ENCODE results near the gene CLASP2. TPM values are rescaled to one million over a fixed set of nuclear protein-coding genes. Genes with fewer than 3 reads are reported as not detected.

CLASP2 gene
- total and polyA plus RNA-seq, 2 experiments from 2014 or later, result 12.3 to 30.4 TPM

GRCh38 chr3:33526787-33527186 is 191.3 kb downstream of the CLASP2 start:
- H2AFZ ChIP-seq, result no peak overlapping the region
- H3K4me1 ChIP-seq (ENCODE audit: insufficient read depth), result no peaks in the 10 kb centered on the region
- H3K9me3 ChIP-seq (ENCODE audit: low read depth), result peaks cover 6% of the 10 kb centered on the region
- peaks cover 24% of the 10 kb centered on the region for H3K36me3 ChIP-seq (ENCODE audit: low read depth)
- WGBS, 2 experiments (ENCODE audit: low coverage in 1 of 2, low lambda C conversion rate in 2 of 2, missing lambda C conversion rate in 2 of 2), result 55 to 68% methylated on average over 1 of the region's 1 CpG
- no peaks in the 10 kb centered on the region for H4K20me1 ChIP-seq (ENCODE audit: insufficient read depth)
- 0 out of 2 replicates have a peak, but pooled peaks cover 6% of the 10 kb centered on the region for H3K79me2 ChIP-seq (ENCODE audit: insufficient read depth)
- H3K4me3 ChIP-seq, result no peak overlapping the region
- no peaks in the 10 kb centered on the region for H3F3A ChIP-seq (ENCODE audit: insufficient read depth)
- no peak for TF ChIP-seq EZH2 (IDR thresholded peaks at IDR 0.05; ENCODE audit: insufficient read depth, poor library complexity, severe bottlenecking)
- TF ChIP-seq EZH2phosphoT487 (IDR thresholded peaks at IDR 0.05; ENCODE audit: insufficient read depth, low read depth), result no peak
- no peak overlapping the region for H3K4me2 ChIP-seq (ENCODE audit: unreplicated experiment)
- in situ Hi-C loops (cut with MboI), result no loop called here
- no peaks in the 10 kb centered on the region for H3K9me2 ChIP-seq (ENCODE audit: insufficient read depth)
- H3K27me3 ChIP-seq (replicated peaks; ENCODE audit: insufficient read depth), result no peaks in the 10 kb centered on the region
- DNase-seq, result no peak
- H3K27ac ChIP-seq, result no peak overlapping the region
- no peak overlapping the region for H3K9ac ChIP-seq

- DNase-seq, result no peak
- Histone ChIP-seq H3K4me1 (ENCODE audit: insufficient read depth) (no peaks in the 10 kb centered on the region), H3F3A (ENCODE audit: insufficient read depth) (no peaks in the 10 kb centered on the region), H4K20me1 (ENCODE audit: insufficient read depth) (no peaks in the 10 kb centered on the region), H3K9me3 (ENCODE audit: low read depth) (peaks cover 6% of the 10 kb centered on the region), H3K79me2 (ENCODE audit: insufficient read depth) (0 out of 2 replicates have a peak, but pooled peaks cover 6% of the 10 kb centered on the region), H3K27ac (no peak overlapping the region), H3K4me3 (no peak overlapping the region), H2AFZ (no peak overlapping the region), H3K36me3 (ENCODE audit: low read depth) (peaks cover 12% of the 10 kb centered on the region), H3K27me3 (replicated peaks; ENCODE audit: insufficient read depth) (no peaks in the 10 kb centered on the region), H3K4me2 (ENCODE audit: unreplicated experiment) (no peak overlapping the region), H3K9ac (no peak overlapping the region), H3K9me2 (ENCODE audit: insufficient read depth) (no peaks in the 10 kb centered on the region)
- in situ Hi-C loops (cut with MboI), result no loop called here
- 95 to 97% methylated on average over 2 of the region's 2 CpGs for WGBS, 2 experiments (ENCODE audit: low coverage in 1 of 2, low lambda C conversion rate in 2 of 2, missing lambda C conversion rate in 2 of 2)
- TF ChIP-seq EZH2phosphoT487 (IDR thresholded peaks at IDR 0.05; ENCODE audit: insufficient read depth, low read depth) (no peak), EZH2 (IDR thresholded peaks at IDR 0.05; ENCODE audit: insufficient read depth, poor library complexity, severe bottlenecking) (no peak)
These were observed 192.8 kb downstream of the CLASP2 start for GRCh38 chr3:33525232-33525631.

DNA sequence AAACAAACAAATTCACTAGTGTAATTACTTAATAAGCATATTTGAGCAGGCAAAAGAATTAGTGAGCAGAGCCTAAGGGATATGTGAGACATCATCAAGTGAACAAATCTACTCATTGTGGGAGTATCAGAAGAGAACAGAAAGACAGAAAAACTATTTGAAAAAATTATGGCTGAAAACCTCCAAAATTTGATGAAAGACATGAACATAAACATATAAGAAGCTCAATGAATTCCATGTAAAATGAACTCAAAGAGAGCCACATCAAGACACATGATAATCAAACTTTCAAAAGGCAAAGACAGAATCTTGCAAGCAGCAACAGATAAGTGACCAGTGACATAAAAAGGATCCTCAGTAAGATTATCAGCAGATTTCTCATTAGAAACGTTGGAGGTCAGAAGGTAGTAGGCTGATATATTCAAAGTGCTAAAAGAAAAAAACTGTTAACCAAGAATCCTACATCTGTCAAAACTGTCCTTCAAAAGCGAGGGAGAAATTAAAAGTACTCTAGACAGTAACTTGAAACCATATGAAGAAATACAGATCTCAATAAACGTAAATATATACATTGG is 194.9 kb downstream of the CLASP2 start:
- WGBS, 2 experiments (ENCODE audit: low coverage in 1 of 2, low lambda C conversion rate in 2 of 2, missing lambda C conversion rate in 2 of 2), result 89 to 98% methylated on average over 3 of the region's 3 CpGs
- peaks cover 12% of the 10 kb centered on the region for H3K36me3 ChIP-seq (ENCODE audit: low read depth)
- no peak for DNase-seq

GRCh38 chr3:33521736-33522135 is 196.3 kb downstream of the CLASP2 start:
- Histone ChIP-seq H3K4me3 (no peak overlapping the region), H3K27ac (no peak overlapping the region), H3K79me2 (ENCODE audit: insufficient read depth) (no peaks in the 10 kb centered on the region), H3K9me3 (ENCODE audit: low read depth) (peaks cover 6% of the 10 kb centered on the region), H3K4me1 (ENCODE audit: insufficient read depth) (no peaks in the 10 kb centered on the region), H2AFZ (no peak overlapping the region), H3K27me3 (replicated peaks; ENCODE audit: insufficient read depth) (no peaks in the 10 kb centered on the region), H3K36me3 (ENCODE audit: low read depth) (peaks cover 12% of the 10 kb centered on the region), H3K9ac (no peak overlapping the region), H3K9me2 (ENCODE audit: insufficient read depth) (no peaks in the 10 kb centered on the region), H3K4me2 (ENCODE audit: unreplicated experiment) (no peak overlapping the region), H4K20me1 (ENCODE audit: insufficient read depth) (no peaks in the 10 kb centered on the region), H3F3A (ENCODE audit: insufficient read depth) (no peaks in the 10 kb centered on the region)
- in situ Hi-C loops (cut with MboI), result no loop called here
- DNase-seq, result no peak
- 60 to 78% methylated on average over 1 of the region's 1 CpG for WGBS, 2 experiments (ENCODE audit: low coverage in 1 of 2, low lambda C conversion rate in 2 of 2, missing lambda C conversion rate in 2 of 2)
- TF ChIP-seq EZH2 (IDR thresholded peaks at IDR 0.05; ENCODE audit: insufficient read depth, poor library complexity, severe bottlenecking), result no peak
- no peak for TF ChIP-seq EZH2phosphoT487 (IDR thresholded peaks at IDR 0.05; ENCODE audit: insufficient read depth, low read depth)

More for the DNA sequence above, 194.9 kb downstream of the CLASP2 start:
- Histone ChIP-seq H3K27me3 (replicated peaks; ENCODE audit: insufficient read depth) (no peaks in the 10 kb centered on the region), H3K79me2 (ENCODE audit: insufficient read depth) (no peaks in the 10 kb centered on the region), H2AFZ (no peak overlapping the region), H3F3A (ENCODE audit: insufficient read depth) (no peaks in the 10 kb centered on the region), H3K9ac (no peak overlapping the region), H3K4me1 (ENCODE audit: insufficient read depth) (no peaks in the 10 kb centered on the region), H3K9me3 (ENCODE audit: low read depth) (peaks cover 6% of the 10 kb centered on the region), H3K9me2 (ENCODE audit: insufficient read depth) (no peaks in the 10 kb centered on the region), H3K4me2 (ENCODE audit: unreplicated experiment) (no peak overlapping the region), H3K27ac (no peak overlapping the region), H3K4me3 (no peak overlapping the region), H4K20me1 (ENCODE audit: insufficient read depth) (no peaks in the 10 kb centered on the region)
- TF ChIP-seq EZH2phosphoT487 (IDR thresholded peaks at IDR 0.05; ENCODE audit: insufficient read depth, low read depth), result no peak
- TF ChIP-seq EZH2 (IDR thresholded peaks at IDR 0.05; ENCODE audit: insufficient read depth, poor library complexity, severe bottlenecking), result no peak
- in situ Hi-C loops (cut with MboI), result no loop called here

Measured in GM23248 (cell line).